K562 (cell line): ENCODE results near the gene PPP1R14C. TPM values are rescaled to one million over a fixed set of nuclear protein-coding genes. Genes with fewer than 3 reads are reported as not detected.

Experiments used
- GABPB1 ChIP-seq: sonication (generic); formaldehyde crosslinking; IDR thresholded peaks from 2 replicates; pipeline ENCODE4 v1.8.0; 2022; ENCODE audit warnings: mild to moderate bottlenecking, missing genetic modification reagents
- KDM1A ChIP-seq, 2 experiments: fragments of 450-650 bp; IDR thresholded peaks; 2 replicates each; pipeline ENCODE4 v1.6.1; 2016; ENCODE audit warnings: mild to moderate bottlenecking in 2 of 2
- PHF21A ChIP-seq: fragments of 450-650 bp; IDR thresholded peaks from 2 replicates; pipeline ENCODE4 v1.6.1; 2017; ENCODE audit warnings: low read depth, borderline replicate concordance
- PHTF2 ChIP-seq: fragments of 250-450 bp; sonication (Bioruptor Pico); IDR thresholded peaks from 2 replicates; pipeline ENCODE4 v1.5.0; 2021; ENCODE audit warnings: mild to moderate bottlenecking
- SMARCC2 ChIP-seq: fragments of 450-650 bp; IDR thresholded peaks from 2 replicates; pipeline ENCODE4 v1.6.1; 2017; ENCODE audit warnings: antibody characterized with exemption, moderate library complexity, mild to moderate bottlenecking, low read depth
- ZKSCAN8 ChIP-seq: fragments of 200-800 bp; sonication (Bioruptor generic); IDR thresholded peaks from 2 replicates; pipeline ENCODE4 v1.6.1; 2016; ENCODE audit warnings: missing genetic modification characterization, missing compliant biosample characterization
- ZNF444 ChIP-seq: fragments of 250-450 bp; sonication (Bioruptor Pico); IDR thresholded peaks from 2 replicates; pipeline ENCODE4 v1.4.0; 2020; ENCODE audit warnings: mild to moderate bottlenecking, moderate library complexity
- ZNF507 ChIP-seq: conservative IDR thresholded peaks from 2 replicates; pipeline ENCODE4 v1.6.1; 2017; ENCODE audit warnings: missing genetic modification characterization, missing compliant biosample characterization
- ZNF586 ChIP-seq: fragments of 450-650 bp; formaldehyde crosslinking; conservative IDR thresholded peaks from 2 replicates; pipeline ENCODE4 v1.4.0; 2020; ENCODE audit warnings: mild to moderate bottlenecking, moderate library complexity
- polyA plus RNA-seq, 8 experiments: library from polyadenylated mRNA; depleted of rRNA in 4 of 8; stranded (reverse) in 5 of 8; unstranded in 3 of 8; fragments of >200 nt; fragmentation: Nextera tagmentation in 2 of 8; fragmentation: Illumina TruSeq in 1 of 8; extraction: Ambion mirVana in 2 of 8; extraction: Trizol in 1 of 8; gene quantifications; 2 replicates each; pipeline versions ENCODE4 v1.2.1 to v1.2.3, GENCODE V29; 2011 to 2014; ENCODE audit warnings: inconsistent platforms in 1 of 8, missing spikeins in 1 of 8
- total RNA-seq, 7 experiments: library from RNA; depleted of rRNA in 6 of 7; stranded (reverse); fragments of >200 nt in 6 of 7; fragmentation: Illumina TruSeq in 2 of 7; extraction: Trizol in 2 of 7; gene quantifications; 2 replicates each; pipeline versions ENCODE4 v1.2.1 to v1.2.3, GENCODE V29; 2011 to 2021; ENCODE audit warnings: low replicate concordance in 1 of 7
- TF ChIP-seq, protein P1 (sequence below), 2 experiments: fragments of 450-650 bp in 1 of 2; sonication (generic) in 1 of 2; formaldehyde crosslinking in 1 of 2; IDR thresholded peaks; 2 replicates each; pipeline versions ENCODE4 v1.7.1 to v1.9.0; 2016 to 2022; ENCODE audit warnings: inconsistent platforms in 1 of 2, mild to moderate bottlenecking in 1 of 2, missing genetic modification reagents in 1 of 2
- TF ChIP-seq, protein P2 (sequence below): fragments of 450-650 bp; IDR thresholded peaks from 2 replicates; pipeline ENCODE4 v1.6.1; 2016; ENCODE audit warnings: missing biosample characterization, missing genetic modification characterization

PPP1R14C gene
- total and polyA plus RNA-seq, 9 of the 15 experiments (the other 6 are each of a cell fraction or from before 2014, with no cell fraction given): 4.5 to 16.6 (median 11.9) TPM

DNA sequence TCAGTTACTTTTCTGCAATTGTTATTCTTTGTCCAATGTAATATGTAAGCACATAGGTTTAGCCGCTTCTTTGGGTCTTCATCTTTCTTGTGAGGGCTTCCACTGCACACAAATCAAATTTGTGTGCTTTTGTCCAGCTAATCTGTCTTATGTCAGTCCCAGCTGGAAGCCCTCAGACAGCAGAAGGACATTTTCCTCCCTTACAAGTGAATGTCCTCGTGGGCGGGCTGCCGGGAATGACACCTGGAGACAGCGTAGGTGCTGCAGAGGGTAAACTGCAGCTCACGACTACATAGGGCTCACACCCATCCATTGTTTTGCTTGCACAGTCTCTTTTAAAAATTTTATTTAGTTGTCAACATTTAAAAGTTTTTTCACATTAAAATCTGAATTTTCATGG is 24.6 kb upstream of the PPP1R14C start (continued):
- TF ChIP-seq, protein P1, sequence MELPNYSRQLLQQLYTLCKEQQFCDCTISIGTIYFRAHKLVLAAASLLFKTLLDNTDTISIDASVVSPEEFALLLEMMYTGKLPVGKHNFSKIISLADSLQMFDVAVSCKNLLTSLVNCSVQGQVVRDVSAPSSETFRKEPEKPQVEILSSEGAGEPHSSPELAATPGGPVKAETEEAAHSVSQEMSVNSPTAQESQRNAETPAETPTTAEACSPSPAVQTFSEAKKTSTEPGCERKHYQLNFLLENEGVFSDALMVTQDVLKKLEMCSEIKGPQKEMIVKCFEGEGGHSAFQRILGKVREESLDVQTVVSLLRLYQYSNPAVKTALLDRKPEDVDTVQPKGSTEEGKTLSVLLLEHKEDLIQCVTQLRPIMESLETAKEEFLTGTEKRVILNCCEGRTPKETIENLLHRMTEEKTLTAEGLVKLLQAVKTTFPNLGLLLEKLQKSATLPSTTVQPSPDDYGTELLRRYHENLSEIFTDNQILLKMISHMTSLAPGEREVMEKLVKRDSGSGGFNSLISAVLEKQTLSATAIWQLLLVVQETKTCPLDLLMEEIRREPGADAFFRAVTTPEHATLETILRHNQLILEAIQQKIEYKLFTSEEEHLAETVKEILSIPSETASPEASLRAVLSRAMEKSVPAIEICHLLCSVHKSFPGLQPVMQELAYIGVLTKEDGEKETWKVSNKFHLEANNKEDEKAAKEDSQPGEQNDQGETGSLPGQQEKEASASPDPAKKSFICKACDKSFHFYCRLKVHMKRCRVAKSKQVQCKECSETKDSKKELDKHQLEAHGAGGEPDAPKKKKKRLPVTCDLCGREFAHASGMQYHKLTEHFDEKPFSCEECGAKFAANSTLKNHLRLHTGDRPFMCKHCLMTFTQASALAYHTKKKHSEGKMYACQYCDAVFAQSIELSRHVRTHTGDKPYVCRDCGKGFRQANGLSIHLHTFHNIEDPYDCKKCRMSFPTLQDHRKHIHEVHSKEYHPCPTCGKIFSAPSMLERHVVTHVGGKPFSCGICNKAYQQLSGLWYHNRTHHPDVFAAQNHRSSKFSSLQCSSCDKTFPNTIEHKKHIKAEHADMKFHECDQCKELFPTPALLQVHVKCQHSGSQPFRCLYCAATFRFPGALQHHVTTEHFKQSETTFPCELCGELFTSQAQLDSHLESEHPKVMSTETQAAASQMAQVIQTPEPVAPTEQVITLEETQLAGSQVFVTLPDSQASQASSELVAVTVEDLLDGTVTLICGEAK (IDR thresholded peaks at IDR 0.05): no peak
- TF ChIP-seq, protein P1 (CRISPR knock-in tag; IDR thresholded peaks at IDR 0.05): no peak
- TF ChIP-seq ZNF444 (no peak), PHF21A (no peak), GABPB1 (CRISPR knock-in tag) (no peak), PHTF2 (CRISPR knock-in tag) (no peak), ZKSCAN8 (CRISPR knock-in tag) (no peak), ZNF507 (no peak), KDM1A (IDR thresholded peaks at IDR 0.05) (no peak), SMARCC2 (no peak), ZNF586 (CRISPR knock-in tag) (no peak)
- TF ChIP-seq, protein P2, sequence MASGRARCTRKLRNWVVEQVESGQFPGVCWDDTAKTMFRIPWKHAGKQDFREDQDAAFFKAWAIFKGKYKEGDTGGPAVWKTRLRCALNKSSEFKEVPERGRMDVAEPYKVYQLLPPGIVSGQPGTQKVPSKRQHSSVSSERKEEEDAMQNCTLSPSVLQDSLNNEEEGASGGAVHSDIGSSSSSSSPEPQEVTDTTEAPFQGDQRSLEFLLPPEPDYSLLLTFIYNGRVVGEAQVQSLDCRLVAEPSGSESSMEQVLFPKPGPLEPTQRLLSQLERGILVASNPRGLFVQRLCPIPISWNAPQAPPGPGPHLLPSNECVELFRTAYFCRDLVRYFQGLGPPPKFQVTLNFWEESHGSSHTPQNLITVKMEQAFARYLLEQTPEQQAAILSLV: no peak
